Hippocampal formation (tissue), 2 donors: Measurements from ENCODE around the gene DDX51.

Experiments used
- DNase-seq, 2 donors: peaks; one replicate each; lab custom pipeline; 2025; lab: John Stamatoyannopoulos, UW

DDX51 gene

GRCh38 chr12:132166093-132166492 lies 22.0 kb upstream of the DDX51 start:
- DNase-seq: no peak

GRCh38 chr12:132165584-132165983 lies 21.5 kb upstream of the DDX51 start:
- DNase-seq: no peak

- DNase-seq: no peak
Observed at GRCh38 chr12:132164426-132164825, 20.3 kb upstream of the DDX51 start.

GRCh38 chr12:132163911-132164288 lies 19.8 kb upstream of the DDX51 start:
- DNase-seq: no peak

GRCh38 chr12:132163041-132163910 lies 19.2 kb upstream of the DDX51 start:
- DNase-seq: no peak

- DNase-seq: peak in 1 of 2 donors; percentile 12
Observed at GRCh38 chr12:132162508-132163031, 18.5 kb upstream of the DDX51 start.

- no peak for DNase-seq
Observed at GRCh38 chr12:132161796-132162507, 17.8 kb upstream of the DDX51 start.

- no peak for DNase-seq
Observed at GRCh38 chr12:132161036-132161781, 17.1 kb upstream of the DDX51 start.

GRCh38 chr12:132160601-132161035 lies 16.5 kb upstream of the DDX51 start:
- DNase-seq: no peak

GRCh38 chr12:132160016-132160415 lies 15.9 kb upstream of the DDX51 start:
- DNase-seq: no peak

- no peak for DNase-seq
Observed at GRCh38 chr12:132159555-132160003, 15.5 kb upstream of the DDX51 start.

GRCh38 chr12:132158677-132159554 lies 14.8 kb upstream of the DDX51 start:
- no peak for DNase-seq

- no peak for DNase-seq
Observed at GRCh38 chr12:132157733-132158409, 13.8 kb upstream of the DDX51 start.

- DNase-seq: no peak
Observed at GRCh38 chr12:132156573-132157325, 12.6 kb upstream of the DDX51 start.

GRCh38 chr12:132155771-132156572 lies 11.9 kb upstream of the DDX51 start:
- no peak for DNase-seq

- no peak for DNase-seq
Observed at GRCh38 chr12:132154941-132155770, 11.0 kb upstream of the DDX51 start.

GRCh38 chr12:132154341-132154761 lies 10.2 kb upstream of the DDX51 start:
- no peak for DNase-seq
